Kidney (tissue), 14 donors: ENCODE results near the gene PAEP. TPM values are rescaled to one million over a fixed set of nuclear protein-coding genes. Genes with fewer than 3 reads are reported as not detected.

Experiments used
- DNase-seq, 5 donors: peaks; one replicate each; pipeline ENCODE4 v3.0.0-alpha.2; 2013 to 2020
- FAIRE-seq: peaks from 2 replicates; lab custom pipeline; 2012; peaks lifted over from hg19 to GRCh38; lab: Jason Lieb, UNC
- H3K27ac ChIP-seq, 2 donors: one replicate each; pipeline ENCODE4 v1.7.0; 2013; ENCODE audit warnings: low read depth in 2 of 2, low read length in 2 of 2, inconsistent platforms in 1 of 2
- H3K27me3 ChIP-seq: one replicate; pipeline ENCODE4 v1.7.1; 2013; ENCODE audit warnings: low read length, inconsistent platforms; ENCODE audit not compliant: control insufficient read depth, insufficient read depth
- H3K36me3 ChIP-seq, 3 donors: one replicate each; pipeline versions ENCODE4 v1.7.0 to v1.7.1; 2013; ENCODE audit warnings: low read length in 3 of 3, control low read depth in 1 of 3, inconsistent platforms in 1 of 3; ENCODE audit not compliant: insufficient read depth in 3 of 3, control insufficient read depth in 2 of 3
- H3K4me1 ChIP-seq, 3 donors: one replicate each; pipeline versions ENCODE4 v1.7.0 to v1.7.1; 2013; ENCODE audit warnings: low read length in 3 of 3, inconsistent platforms in 1 of 3, low read depth in 1 of 3; ENCODE audit not compliant: control insufficient read depth in 2 of 3, insufficient read depth in 2 of 3
- H3K4me3 ChIP-seq, 3 donors: one replicate each; pipeline versions ENCODE4 v1.7.0 to v1.8.1; 2013; ENCODE audit warnings: low read length in 3 of 3, control low read depth in 1 of 3, inconsistent platforms in 1 of 3
- H3K9ac ChIP-seq, 3 donors: one replicate each; pipeline versions ENCODE4 v1.7.0 to v1.7.1; 2013; ENCODE audit warnings: low read length in 3 of 3, control low read depth in 1 of 3, inconsistent platforms in 1 of 3
- H3K9me3 ChIP-seq, 3 donors: one replicate each; pipeline versions ENCODE4 v1.7.0 to v1.7.1; 2013; ENCODE audit warnings: low read length in 3 of 3, control low read depth in 1 of 3, inconsistent platforms in 1 of 3; ENCODE audit not compliant: control insufficient read depth in 2 of 3, insufficient read depth in 1 of 3
- intact Hi-C: fragments of 100-400 bp; cut with DNase I; formaldehyde crosslinking; loops from one replicate; pipeline ENCODE4 v1.11.1; 2022
- polyA plus RNA-seq: library from polyadenylated mRNA; stranded (reverse); fragments of 350-450 nt; fragmentation: Illumina TruSeq; extraction: RNeasy Lipid Tissue Mini Kit (QIAGEN cat#74804); gene quantifications from one replicate; pipeline ENCODE4 v1.2.3, GENCODE V29; 2014; ENCODE audit warnings: low read depth, low replicate concordance; ENCODE audit not compliant: insufficient read depth
- total RNA-seq: library from RNA; stranded (reverse); fragmentation: NEBNext Ultra II Directional; extraction: Animal tissue kit (Norgen Biotek cat#: 25700); gene quantifications from one replicate; pipeline ENCODE4 v1.2.1, GENCODE V29; 2021
- TF ChIP-seq, protein P1 (sequence below): IDR thresholded peaks from 3 replicates; pipeline ENCODE4 v1.5.1; 2012; ENCODE audit warnings: mild to moderate bottlenecking, moderate library complexity, borderline replicate concordance; ENCODE audit not compliant: insufficient read depth; ENCODE audit errors: extremely low read depth
- donor health status: control.
- donor health status: control.
- donor health status: control.
- donor health status: control.
- donor health status: control.
- donor health status: DM: yes; HTN: yes; CAD: no.
- donor health status: Normal renal cell carcinoma (clear cell type).

PAEP gene
- total and polyA plus RNA-seq, 2 donors from 2014 or later: not detected

DNA sequence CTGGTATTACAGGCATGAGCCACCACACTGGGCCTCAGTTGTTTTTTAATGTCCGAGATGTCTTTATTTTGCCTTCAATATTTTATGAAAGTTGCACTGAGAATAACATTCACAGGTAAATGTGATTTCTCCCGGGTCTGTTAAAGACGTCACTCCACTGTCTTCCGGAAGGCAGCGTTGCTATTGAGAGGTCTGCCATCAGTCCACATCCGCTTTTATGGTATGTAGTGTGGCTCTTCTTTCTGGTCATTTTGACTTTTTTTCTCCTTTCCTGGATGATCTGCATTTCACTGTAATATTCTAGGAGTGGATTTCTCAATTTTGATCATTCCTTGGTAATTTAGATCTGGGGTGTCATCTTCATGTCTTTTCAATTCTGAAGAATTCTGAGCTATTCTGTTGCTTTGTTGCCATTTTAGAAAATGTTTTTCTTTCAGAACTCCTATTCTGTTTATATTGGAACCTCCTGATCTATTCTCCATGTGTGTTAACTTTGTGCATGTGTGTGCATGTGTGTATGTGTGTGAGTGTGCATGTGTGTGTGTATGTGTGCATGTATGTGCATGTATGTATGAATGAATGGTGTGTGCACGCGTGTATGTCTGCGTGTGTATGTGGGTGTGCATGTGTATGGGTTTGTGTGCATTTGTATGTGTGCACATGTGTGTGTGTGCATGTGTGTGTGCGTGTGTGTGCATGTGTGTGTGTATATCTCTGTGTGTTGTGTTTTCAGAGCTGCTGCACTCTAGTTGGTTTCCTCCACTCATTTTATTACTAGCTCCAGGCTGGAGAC lies 42.2 kb upstream of the PAEP start:
- no peaks in the 10 kb centered on the region for H3K9me3 ChIP-seq

GRCh38 chr9:135520916-135521607 lies 40.5 kb upstream of the PAEP start, which contains the start of gene LCN1:
Gene LCN1 (plus strand): TSS chr9:135521440. CDS start chr9:135521498, 58 bp downstream.
- Histone ChIP-seq H3K27me3 (no peaks in the 10 kb centered on the region), H3K4me1 (no peaks in the 10 kb centered on the region), H3K9me3 (no peaks in the 10 kb centered on the region), H3K36me3 (no peaks in the 10 kb centered on the region), H3K4me3 (no peak within 1 kb of the TSS), H3K27ac (no peak within 1 kb of the TSS), H3K9ac (no peak within 1 kb of the TSS)
- intact Hi-C loops: no loop called here
- DNase-seq: no peak
- FAIRE-seq: no peak
- TF ChIP-seq, protein P1, sequence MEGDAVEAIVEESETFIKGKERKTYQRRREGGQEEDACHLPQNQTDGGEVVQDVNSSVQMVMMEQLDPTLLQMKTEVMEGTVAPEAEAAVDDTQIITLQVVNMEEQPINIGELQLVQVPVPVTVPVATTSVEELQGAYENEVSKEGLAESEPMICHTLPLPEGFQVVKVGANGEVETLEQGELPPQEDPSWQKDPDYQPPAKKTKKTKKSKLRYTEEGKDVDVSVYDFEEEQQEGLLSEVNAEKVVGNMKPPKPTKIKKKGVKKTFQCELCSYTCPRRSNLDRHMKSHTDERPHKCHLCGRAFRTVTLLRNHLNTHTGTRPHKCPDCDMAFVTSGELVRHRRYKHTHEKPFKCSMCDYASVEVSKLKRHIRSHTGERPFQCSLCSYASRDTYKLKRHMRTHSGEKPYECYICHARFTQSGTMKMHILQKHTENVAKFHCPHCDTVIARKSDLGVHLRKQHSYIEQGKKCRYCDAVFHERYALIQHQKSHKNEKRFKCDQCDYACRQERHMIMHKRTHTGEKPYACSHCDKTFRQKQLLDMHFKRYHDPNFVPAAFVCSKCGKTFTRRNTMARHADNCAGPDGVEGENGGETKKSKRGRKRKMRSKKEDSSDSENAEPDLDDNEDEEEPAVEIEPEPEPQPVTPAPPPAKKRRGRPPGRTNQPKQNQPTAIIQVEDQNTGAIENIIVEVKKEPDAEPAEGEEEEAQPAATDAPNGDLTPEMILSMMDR: no peak

More for the DNA sequence above, 42.2 kb upstream of the PAEP start:
- TF ChIP-seq, protein P1: no peak
- Histone ChIP-seq H3K4me1 (no peaks in the 10 kb centered on the region), H3K36me3 (no peaks in the 10 kb centered on the region), H3K27ac (no peak overlapping the region), H3K4me3 (peak overlapping the region in 1 of 3 donors; percentile 30), H3K27me3 (no peaks in the 10 kb centered on the region), H3K9ac (no peak overlapping the region)
- intact Hi-C loops: no loop called here
- FAIRE-seq (no peak), DNase-seq (no peak)

GRCh38 chr9:135521608-135522095 lies 39.9 kb upstream of the PAEP start:
- DNase-seq: no peak
- intact Hi-C loops: no loop called here
- Histone ChIP-seq H3K9me3 (no peaks in the 10 kb centered on the region), H3K27ac (no peak overlapping the region), H3K36me3 (no peaks in the 10 kb centered on the region), H3K4me1 (no peaks in the 10 kb centered on the region), H3K27me3 (no peaks in the 10 kb centered on the region), H3K4me3 (no peak overlapping the region), H3K9ac (no peak overlapping the region)
- FAIRE-seq: no peak
- TF ChIP-seq, protein P1: no peak
